Inflammatory macrophage treated with lipopolysaccharide for 4 hours (primary cell): ENCODE results near the gene CDH4.
"Not testable (repeated sequence)": the region's sequence is repeated elsewhere in the genome, so short reads cannot be mapped to it uniquely, and the experiment has no call there.

Source experiments
- DNase-seq: peaks from one replicate; pipeline ENCODE4 v3.0.0-alpha.2; 2020

The CDH4 gene

DNA sequence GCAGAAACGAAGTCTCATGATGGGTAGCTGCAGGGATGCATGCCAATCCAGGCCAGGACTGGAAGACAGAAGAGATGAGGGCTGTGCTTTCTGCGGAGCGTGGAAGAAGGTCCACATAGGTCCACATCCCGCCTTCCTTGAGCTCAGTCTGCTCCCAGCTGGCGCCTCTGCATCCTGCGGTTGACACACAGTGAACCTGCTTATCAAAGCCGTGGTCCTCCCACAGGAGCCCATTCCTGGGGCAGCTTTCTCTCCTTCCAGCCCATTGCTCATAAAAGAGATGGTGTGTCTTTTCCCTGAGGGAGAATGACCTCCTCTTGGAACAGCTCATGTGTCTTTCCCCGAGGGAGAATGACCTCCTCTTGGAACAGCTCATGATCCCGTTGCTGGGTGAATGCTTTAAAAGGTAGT, 225.4 kb downstream of the CDH4 start:
- DNase-seq = no peak

DNA sequence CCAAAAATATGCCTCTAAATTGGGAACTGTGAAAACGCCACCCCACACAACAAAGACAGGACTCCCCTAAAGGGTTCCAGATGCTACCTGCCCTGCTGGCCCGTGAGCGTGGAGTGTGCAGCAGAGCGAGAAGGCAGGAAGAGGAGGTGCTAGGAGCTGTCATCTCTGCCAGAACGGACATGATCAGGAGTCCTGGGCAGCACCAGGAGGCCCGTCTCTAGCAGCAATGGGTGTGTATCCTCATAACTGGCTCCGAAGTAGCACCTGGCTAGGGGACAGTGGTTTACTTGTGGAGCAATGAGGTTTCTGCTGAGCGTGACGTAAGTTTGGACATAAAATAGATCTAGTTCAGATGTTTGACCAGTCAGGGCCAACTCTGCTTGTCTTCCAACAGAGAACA, 226.0 kb downstream of the CDH4 start:
- no peak for DNase-seq

DNA sequence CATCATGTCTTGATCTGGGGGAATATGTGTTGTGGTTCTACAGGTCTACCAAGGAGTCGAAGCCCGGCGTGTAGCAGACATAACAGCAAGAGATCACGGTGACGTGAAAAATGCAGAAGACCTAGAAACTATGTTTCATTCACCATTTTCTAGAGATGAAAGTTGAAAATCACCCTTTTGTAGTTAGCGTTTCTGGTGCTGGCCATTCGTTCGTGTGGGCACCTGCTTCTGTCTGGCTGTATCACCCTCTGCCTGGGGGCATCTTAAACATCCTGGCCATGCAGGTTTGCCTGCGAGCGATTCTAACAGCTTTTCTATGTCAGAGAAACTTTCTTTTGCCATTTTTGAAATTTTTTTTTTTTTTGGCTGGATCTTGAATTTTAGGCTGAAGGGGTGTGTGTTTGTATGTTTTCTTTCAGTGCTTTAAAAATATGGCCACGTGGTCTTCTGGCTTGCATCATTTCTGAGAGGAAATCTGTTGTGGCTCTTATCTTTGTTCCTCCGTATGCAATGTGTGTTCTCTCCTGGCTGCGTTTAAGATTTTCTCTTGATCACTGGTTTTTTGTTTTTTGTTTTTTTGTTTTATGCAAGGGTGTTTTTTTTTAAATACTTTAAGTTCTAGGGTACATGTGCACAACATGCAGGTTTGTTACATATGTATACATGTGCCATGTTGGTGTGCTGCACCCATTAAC, 226.7 kb downstream of the CDH4 start:
- DNase-seq = no peak

GRCh38 chr20:61479433-61479832, 227.4 kb downstream of the CDH4 start:
- not testable (repeated sequence) for DNase-seq

- no peak for DNase-seq
Observed at GRCh38 chr20:61480158-61480825, 228.2 kb downstream of the CDH4 start.

- DNase-seq = no peak
Observed at GRCh38 chr20:61482056-61482887, 230.2 kb downstream of the CDH4 start.

GRCh38 chr20:61482901-61483300, 230.8 kb downstream of the CDH4 start:
- DNase-seq = no peak

DNA sequence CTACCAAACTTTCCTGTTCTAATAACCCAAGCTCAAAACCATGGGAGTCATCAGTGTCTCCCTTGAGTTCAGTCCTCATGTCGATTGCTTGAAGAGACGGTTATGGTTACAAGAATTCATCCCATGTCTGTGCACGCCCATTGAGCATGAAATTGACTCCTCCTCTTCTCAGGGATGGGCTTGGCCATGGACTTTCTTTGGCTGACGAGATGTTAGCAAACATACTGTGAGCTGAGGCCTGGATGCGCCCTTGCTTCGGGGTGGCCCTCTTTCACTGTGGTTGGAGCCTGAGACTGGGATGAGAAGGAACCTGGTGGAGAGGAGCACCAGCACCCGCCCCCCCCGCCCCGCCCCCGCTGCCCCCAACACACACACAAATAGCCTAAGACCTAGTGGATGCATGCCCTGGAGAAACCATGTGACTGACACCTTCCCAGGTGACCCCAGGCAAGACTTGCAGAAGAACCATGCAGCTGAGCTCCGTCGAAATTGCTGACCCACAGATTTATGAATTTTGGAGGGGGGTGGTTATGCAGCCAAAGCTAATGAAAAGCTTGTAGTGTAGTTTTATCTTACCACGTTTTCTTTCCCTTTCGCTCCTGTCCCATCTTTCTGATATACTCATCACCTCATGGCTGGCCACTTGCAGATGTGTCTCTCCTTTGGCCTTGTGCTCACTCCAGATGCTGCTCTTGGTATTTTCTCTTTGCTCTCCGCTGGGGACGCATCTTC, 231.4 kb downstream of the CDH4 start:
- no peak for DNase-seq

GRCh38 chr20:61486198-61486597, 234.1 kb downstream of the CDH4 start:
- no peak for DNase-seq

- DNase-seq = no peak
Observed at GRCh38 chr20:61487346-61487996, 235.4 kb downstream of the CDH4 start.

DNA sequence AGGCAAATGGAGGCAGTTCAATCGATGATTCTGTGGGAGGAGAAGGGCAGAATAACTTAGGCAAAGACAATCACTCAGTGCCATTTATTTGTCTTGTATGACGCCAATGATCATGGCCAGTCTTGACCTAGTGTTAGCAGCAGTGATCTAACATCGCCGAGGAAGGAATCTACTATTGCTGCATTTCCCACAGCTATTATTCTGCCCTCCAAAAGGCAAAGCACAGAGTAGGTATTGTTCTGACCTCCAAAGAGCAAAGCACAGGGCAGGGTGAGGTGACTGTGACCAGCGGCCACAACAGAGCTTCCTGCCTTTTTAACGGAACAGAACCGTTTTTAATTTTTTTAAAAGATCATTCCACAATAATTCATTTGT, 235.9 kb downstream of the CDH4 start:
- DNase-seq = no peak

- DNase-seq = no peak
Observed at GRCh38 chr20:61490721-61491120, 238.7 kb downstream of the CDH4 start.

DNA sequence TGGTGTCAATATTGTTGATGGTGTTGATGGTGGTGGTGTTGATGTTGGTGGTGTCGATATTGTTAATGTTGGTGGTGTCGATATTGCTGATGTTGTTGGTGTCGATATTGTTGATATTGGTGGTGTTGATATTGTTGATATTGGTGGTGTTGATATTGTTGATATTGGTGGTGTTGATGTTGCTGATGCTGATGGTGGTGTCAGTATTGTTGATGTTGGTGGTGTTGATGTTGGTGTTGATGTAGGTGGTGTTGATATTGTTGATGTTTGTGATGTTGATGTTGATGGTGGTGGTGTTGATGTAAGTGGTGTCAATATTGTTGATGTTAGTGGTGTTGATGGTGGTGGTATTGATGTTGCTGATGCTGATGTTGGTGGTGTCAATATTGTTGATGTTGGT, 240.0 kb downstream of the CDH4 start:
- DNase-seq = no peak

DNA sequence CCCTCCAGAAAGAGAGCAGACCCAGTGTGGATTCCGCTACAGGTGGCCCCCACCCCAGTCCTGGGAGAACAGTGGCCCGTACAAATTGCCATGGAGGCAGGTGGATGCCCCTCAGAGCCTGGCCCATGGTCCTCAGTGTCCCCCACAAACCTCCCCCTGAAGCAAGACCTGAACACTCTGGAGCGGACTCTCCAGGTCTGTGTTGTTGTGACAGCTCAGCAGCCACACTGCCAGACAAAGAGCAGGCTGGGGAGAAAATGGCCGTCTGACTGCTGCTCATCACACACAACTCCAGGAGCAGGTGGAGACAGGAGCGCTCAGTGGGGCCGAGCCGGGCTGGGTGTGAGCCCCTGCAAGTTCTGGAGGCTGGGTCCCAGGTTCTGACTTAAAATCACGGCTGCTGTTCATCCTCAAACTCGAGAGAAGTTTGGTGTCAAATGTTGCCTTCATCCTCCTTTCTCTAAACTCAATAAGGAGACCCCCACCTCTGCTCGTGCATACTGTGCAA, 241.8 kb downstream of the CDH4 start:
- DNase-seq = no peak

DNA sequence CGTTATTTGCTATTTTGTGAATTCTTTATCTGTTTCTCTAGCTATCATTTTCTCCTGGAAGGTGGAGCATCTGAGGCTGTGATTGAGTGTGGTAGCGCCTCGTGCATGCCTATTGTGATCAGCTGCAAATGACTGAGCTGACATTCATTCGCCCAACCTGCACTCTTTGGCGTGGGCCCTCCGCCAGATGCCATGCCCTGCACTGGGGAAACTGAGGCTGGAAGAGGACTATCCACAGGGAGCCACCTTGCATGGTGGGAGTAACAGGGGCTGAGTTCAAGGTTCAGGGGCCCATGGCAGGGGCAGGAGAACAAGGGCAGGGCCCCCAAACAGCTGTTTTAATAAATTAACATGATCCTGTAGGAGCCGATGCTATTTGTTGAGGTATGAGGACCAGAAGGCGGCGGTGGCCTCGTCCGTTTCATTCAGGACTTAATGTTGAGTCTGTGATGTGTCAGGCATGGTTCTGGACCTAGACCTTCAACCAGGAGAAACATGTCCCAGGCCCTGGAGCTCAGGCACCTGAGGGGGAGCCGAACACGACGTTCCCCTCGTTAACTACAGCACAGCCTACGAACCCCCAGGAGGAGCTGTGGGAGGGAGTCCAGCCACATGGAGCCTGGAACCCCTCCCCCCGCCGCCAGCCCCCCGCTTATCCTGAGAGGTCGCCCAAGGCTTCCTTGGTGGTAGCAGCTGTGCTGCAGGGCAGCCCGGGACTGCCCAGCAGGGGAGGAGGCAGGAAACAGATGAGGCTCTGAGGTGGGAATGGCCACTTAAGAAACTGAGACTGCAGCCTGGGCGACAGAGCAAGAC, 242.9 kb downstream of the CDH4 start:
- DNase-seq = no peak

- DNase-seq = no peak
Observed at GRCh38 chr20:61497029-61497627, 245.1 kb downstream of the CDH4 start.

DNA sequence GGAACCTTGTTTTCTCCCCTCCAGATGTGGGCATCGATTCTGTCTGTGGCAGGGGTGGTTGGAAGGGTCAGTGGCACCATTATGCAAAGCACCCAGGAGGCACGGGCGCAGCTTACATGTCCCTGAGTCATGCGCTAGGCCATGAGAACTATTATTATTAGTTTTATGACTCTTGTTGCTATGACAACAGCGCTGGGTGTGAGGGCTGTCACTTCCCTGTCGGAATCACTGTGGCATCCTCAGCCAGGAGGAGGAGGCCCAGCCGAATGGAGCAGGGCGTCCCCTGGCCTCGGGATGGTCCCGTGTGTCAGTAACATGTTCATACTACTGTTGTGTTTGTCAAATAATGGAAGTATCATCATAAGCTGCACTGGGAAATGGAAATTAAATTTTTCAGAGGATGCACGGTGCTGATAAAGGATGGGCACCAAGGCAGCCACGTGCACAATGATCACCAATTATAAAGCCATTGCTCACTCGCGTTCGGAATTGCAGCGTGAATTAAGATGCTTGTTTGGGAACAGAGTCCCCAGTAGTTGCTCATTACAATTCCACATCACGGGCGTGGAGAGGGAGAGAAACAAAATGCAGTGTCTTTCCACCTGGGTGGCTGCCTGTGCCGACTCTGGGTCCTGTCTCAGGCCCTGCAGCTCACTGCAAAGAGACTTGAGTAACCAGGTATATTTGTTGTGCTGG, 247.9 kb downstream of the CDH4 start:
- no peak for DNase-seq

- DNase-seq = no peak
Observed at GRCh38 chr20:61500791-61501321, 248.8 kb downstream of the CDH4 start.

GRCh38 chr20:61502433-61502832, 250.4 kb downstream of the CDH4 start:
- no peak for DNase-seq

DNA sequence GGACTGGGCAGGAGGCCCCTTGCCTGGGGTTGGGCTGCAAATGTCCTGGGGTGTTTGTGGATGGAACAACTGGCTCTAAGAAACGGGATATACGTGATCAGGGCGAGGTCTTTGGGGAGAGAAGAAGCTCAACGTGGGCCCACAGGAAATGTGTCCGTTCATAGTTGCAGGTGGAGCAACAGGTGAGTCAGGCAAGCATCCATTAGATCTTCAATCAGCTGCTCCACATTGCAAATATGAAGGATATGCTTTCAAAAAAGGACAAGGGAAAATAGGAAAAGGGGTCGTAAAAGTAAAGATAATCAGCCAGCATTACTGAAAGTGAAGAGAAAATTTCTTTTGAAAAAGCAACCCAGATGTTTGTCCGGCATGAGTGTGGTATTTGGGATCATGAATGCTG, 251.0 kb downstream of the CDH4 start:
- no peak for DNase-seq
